ENCODE results near the gene ITGA7. TPM values are rescaled to one million over a fixed set of nuclear protein-coding genes. Genes with fewer than 3 reads are reported as not detected.

Gene ITGA7
- total RNA-seq, 2 donors from 2014 or later = 11.4 to 52.1 TPM

GRCh38 chr12:55712700-55713415 lies 5.2 kb upstream of the ITGA7 start:
- intact Hi-C loops (cut with DNase I) = no loop called here
- no peak overlapping the region for H3K27ac ChIP-seq
- no peaks in the 10 kb centered on the region for H3K27me3 ChIP-seq
- H3K9me3 ChIP-seq = no peaks in the 10 kb centered on the region
- 27 to 55% methylated on average over 1 of the region's 1 CpG for WGBS, 2 donors
- TF ChIP-seq CTCF (IDR thresholded peaks at IDR 0.05) = no peak
- no peak for TF ChIP-seq POLR2A (IDR thresholded peaks at IDR 0.05)
- ATAC-seq = no peak
- no peaks in the 10 kb centered on the region for H3K36me3 ChIP-seq (replicated peaks in 1 of 2; ENCODE audit: insufficient read depth in 1 of 2, low read depth in 2 of 2)
- DNase-seq = no peak
- peaks cover 23% of the 10 kb centered on the region for H3K4me1 ChIP-seq
- no peak overlapping the region for H3K4me3 ChIP-seq

- no peaks in the 10 kb centered on the region for H3K36me3 ChIP-seq (replicated peaks in 1 of 2; ENCODE audit: insufficient read depth in 1 of 2, low read depth in 2 of 2)
- H3K4me1 ChIP-seq = peaks cover 20% of the 10 kb centered on the region
- no peak for DNase-seq
- H3K27ac ChIP-seq = no peak overlapping the region
- TF ChIP-seq CTCF (IDR thresholded peaks at IDR 0.05) (no peak), POLR2A (IDR thresholded peaks at IDR 0.05) (no peak)
- H3K4me3 ChIP-seq = no peak overlapping the region
- 53 to 77% methylated on average over 4 of the region's 4 CpGs for WGBS, 2 donors
- H3K9me3 ChIP-seq = no peaks in the 10 kb centered on the region
- H3K27me3 ChIP-seq = no peaks in the 10 kb centered on the region
- intact Hi-C loops (cut with DNase I) = no loop called here
- no peak for ATAC-seq
These were observed 4.3 kb upstream of the ITGA7 start for GRCh38 chr12:55711786-55712553.

- H3K4me3 ChIP-seq = no peak overlapping the region
- H3K27ac ChIP-seq = no peak overlapping the region
- WGBS, 2 donors = 31 to 39% methylated on average over 3 of the region's 3 CpGs
- H3K36me3 ChIP-seq (replicated peaks in 1 of 2; ENCODE audit: insufficient read depth in 1 of 2, low read depth in 2 of 2) = no peaks in the 10 kb centered on the region
- TF ChIP-seq POLR2A (IDR thresholded peaks at IDR 0.05) (no peak), CTCF (IDR thresholded peaks at IDR 0.05) (no peak)
- ATAC-seq (no peak), DNase-seq (no peak)
- intact Hi-C loops (cut with DNase I) = no loop called here
- no peaks in the 10 kb centered on the region for H3K9me3 ChIP-seq
- H3K4me1 ChIP-seq = peaks cover 6% of the 10 kb centered on the region
- H3K27me3 ChIP-seq = no peaks in the 10 kb centered on the region
These were observed 1.1 kb upstream of the ITGA7 start for GRCh38 chr12:55708695-55709233.

- Histone ChIP-seq H3K36me3 (replicated peaks in 1 of 2; ENCODE audit: insufficient read depth in 1 of 2, low read depth in 2 of 2) (no peaks in the 10 kb centered on the region), H3K4me3 (peak overlapping the region; percentile 28 to 34), H3K27me3 (no peaks in the 10 kb centered on the region), H3K9me3 (no peaks in the 10 kb centered on the region), H3K27ac (no peak overlapping the region), H3K4me1 (peaks cover 6% of the 10 kb centered on the region)
- intact Hi-C loops (cut with DNase I) = no loop called here
- TF ChIP-seq CTCF (IDR thresholded peaks at IDR 0.05) = no peak
- no peak for TF ChIP-seq POLR2A (IDR thresholded peaks at IDR 0.05)
- 10 to 21% methylated on average over 9 to 21 of the region's 22 CpGs for WGBS, 2 donors
- no peak for DNase-seq
- no peak for ATAC-seq
These were observed 459 bp downstream of the ITGA7 start for GRCh38 chr12:55707219-55707671.
